ENCODE data around the gene SYNGR2. TPM values are rescaled to one million over a fixed set of nuclear protein-coding genes. Genes with fewer than 3 reads are reported as not detected.
A peak's percentile ranks its signal among the peaks of the same experiment; 100 is the strongest.
"Not testable (repeated sequence)": the region's sequence is repeated elsewhere in the genome, so short reads cannot be mapped to it uniquely, and the experiment has no call there.

The SYNGR2 gene
- total RNA-seq, 1 donor from 2014 or later, result 48.0 TPM

- no peak for DNase-seq
Observed at GRCh38 chr17:78130090-78130436, 38.3 kb upstream of the SYNGR2 start.

GRCh38 chr17:78130437-78131101 lies 37.8 kb upstream of the SYNGR2 start, which contains the start of gene TMC8:
Gene TMC8, plus strand, starts transcription at chr17:78130771. Its CDS starts 818 bp downstream, at chr17:78131589.
- peak; percentile 20 for DNase-seq

- no peak for DNase-seq
Observed at GRCh38 chr17:78131172-78132083, 37.0 kb upstream of the SYNGR2 start.

DNA sequence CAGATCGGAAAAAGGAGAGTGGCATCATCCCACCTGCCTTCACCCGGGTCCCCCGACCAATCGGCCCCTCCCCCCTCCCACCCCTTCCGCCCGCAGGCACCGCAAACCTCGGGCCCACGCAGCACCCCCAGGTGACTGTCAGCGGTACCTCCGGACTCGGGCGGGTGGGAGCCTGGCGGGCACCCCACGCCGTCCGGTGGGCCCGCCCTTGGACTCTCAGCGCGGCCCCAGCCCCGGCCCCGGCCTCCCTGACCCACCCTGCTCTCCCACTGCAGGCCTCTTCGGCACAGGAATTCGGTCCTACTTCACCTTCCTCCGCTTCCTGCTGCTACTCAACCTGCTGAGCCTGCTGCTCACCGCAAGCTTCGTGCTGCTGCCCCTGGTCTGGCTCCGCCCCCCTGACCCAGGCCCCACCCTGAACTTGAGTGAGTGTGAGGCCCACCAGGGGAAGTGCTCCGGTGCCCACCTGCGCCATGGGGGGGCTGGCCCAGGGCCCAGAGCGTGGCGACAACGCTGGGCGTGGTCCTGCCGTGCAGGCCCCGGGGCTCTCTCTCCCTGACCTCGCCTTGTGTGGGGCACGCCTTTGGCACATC lies 36.2 kb upstream of the SYNGR2 start:
- no peak for DNase-seq

GRCh38 chr17:78132767-78133178 lies 35.6 kb upstream of the SYNGR2 start:
- DNase-seq, result no peak

DNA sequence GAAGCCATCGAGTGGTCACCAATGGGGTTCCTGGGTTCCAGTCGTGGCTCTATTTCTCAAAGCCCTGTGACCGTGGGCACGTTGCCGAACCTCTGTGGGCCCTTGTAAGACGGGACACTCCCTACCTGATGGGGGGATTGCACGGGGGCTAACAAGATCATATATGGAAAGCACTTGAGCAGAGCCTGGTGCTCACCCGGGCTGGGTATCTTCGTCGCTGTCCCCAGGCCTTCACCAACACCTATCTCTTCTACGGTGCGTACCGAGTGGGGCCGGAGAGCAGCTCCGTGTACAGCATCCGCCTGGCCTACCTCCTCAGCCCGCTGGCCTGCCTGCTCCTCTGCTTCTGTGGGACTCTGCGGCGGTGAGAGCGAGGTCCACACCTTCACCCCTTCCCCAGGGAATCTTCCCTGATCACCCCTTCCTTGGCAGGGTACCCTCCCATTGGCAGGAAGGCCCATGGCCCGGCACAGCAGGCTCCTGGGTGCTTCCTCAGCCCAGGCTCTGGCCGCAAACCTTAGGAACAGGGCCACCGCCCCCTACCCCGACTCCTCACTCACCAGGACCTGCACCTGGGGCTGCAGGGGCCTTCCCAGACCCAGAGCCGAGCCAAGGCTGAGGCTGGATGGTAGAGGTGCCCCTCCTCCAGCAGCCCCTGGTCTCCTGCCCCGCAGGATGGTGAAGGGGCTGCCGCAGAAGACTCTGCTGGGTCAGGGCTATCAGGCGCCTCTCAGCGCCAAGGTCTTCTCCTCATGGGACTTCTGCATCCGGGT lies 35.0 kb upstream of the SYNGR2 start:
- no peak for DNase-seq

- DNase-seq, result peak; percentile 81
Observed at GRCh38 chr17:78133971-78134898, 34.1 kb upstream of the SYNGR2 start.

GRCh38 chr17:78134899-78135385 lies 33.4 kb upstream of the SYNGR2 start:
- no peak for DNase-seq

DNA sequence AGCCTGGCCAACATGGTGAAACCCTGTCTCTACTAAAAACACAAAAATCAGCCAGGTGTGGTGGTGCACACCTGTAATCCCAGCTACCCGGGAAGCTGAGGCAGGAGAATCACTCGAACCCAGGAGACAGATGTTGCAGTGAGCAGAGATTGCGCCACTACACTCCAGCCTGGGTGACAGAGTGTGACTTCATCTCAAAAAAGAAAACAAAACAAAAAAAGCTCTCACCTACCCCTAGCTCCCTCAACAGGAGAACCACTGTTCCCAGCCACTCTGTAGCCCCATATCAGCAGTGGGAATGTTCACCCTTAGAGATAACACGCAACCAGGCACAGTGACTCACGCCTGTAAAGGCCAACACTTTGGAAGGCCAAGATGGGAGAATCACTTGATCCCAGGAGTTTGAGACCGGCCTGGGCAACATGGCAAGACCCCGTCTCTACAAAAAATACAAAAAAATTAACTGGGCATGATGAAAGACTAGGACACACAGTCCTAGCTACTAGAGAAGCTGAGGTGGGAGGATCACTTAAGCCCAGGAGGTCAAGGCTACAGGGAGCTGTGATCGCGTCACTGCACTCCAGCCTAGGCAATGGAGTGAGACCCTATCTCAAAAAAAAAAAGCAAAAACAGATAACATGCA lies 32.4 kb upstream of the SYNGR2 start:
- no peak for DNase-seq

DNA sequence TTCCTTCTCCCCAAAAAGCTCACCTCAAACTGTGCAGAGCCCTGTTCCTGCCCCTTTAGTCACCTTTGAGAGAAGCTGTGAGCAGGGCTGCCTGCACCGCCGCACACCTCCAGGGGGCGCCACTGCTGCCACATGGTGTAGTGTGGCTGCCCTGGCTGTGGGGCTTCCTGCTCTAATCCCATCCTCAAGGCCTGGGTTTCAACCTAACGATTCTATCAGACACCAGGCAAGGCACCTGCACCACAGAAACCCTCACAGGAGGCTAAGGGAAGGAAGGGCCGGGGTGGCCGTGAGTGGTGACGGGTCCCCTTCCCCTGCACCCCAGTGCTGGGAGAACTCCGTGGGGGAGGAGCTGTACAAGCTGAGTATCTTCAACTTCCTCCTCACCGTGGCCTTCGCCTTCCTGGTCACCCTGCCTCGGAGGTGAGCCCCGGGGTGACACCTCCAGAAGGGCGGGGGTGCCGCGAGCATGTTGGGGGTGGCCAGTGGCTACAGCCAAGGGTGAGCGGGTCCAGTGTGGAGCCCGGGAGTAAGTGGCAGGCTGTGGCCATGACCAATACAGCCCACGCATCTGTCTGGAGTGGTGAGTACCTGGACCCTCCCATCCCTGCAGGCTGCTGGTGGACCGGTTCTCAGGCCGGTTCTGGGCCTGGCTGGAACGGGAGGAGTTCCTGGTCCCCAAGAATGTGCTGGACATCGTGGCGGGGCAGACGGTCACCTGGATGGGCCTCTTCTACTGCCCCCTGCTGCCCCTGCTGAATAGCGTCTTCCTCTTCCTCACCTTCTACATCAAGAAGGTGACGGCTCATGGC lies 30.8 kb upstream of the SYNGR2 start:
- DNase-seq, result no peak

GRCh38 chr17:78138204-78139060 lies 29.9 kb upstream of the SYNGR2 start:
- DNase-seq, result no peak

- DNase-seq, result not testable (repeated sequence)
Observed at GRCh38 chr17:78139861-78140168, 28.6 kb upstream of the SYNGR2 start.

GRCh38 chr17:78140169-78141051 lies 28.0 kb upstream of the SYNGR2 start:
- peak; percentile 92 for DNase-seq

- DNase-seq, result no peak
Observed at GRCh38 chr17:78141437-78142118, 26.8 kb upstream of the SYNGR2 start.

DNA sequence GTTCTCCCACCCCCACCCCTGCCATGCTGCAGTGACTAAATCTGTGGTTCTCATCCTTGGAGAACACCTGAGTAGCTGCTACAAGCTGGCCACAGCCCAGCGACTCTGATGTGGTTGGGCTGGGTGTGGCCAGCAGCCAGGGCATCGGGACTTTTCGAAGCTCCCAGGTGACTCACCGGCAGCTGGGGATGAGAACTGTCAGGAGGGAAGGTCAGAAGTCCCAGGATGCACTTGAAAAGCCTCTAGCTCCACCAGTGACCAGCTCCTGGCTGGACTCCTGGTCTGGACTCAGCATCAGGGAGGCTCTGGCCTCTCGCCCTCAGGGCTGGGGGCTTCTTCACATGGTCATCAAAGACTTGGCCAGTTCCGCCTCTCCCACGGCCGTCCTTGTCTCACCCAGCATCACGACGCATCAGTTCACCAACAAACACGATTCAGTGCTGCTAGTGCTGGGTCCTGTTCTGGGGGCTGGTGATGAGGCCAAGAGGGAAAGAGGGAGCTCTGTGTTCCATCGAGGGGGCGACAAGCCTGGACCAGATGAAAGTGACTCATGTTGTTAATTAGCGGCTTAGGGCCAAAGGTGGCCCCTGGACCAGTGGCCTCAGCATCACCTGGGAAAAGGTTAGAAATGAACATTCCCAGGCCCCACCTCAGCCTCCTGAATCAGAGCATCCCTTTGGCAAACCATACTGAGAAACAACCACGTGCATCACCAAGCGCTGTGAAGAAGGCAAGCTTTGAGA lies 26.1 kb upstream of the SYNGR2 start:
- DNase-seq, result no peak

All from dermis blood vessel endothelial cell (primary cell).